Smooth muscle cell of the brain vasculature (primary cell): ENCODE results near the gene RIMBP2.

ENCODE experiments used
- DNase-seq: peaks from one replicate; pipeline ENCODE4 v3.0.0-alpha.2; 2012; ENCODE audit warnings: low read depth, low spot score

Gene RIMBP2

DNA sequence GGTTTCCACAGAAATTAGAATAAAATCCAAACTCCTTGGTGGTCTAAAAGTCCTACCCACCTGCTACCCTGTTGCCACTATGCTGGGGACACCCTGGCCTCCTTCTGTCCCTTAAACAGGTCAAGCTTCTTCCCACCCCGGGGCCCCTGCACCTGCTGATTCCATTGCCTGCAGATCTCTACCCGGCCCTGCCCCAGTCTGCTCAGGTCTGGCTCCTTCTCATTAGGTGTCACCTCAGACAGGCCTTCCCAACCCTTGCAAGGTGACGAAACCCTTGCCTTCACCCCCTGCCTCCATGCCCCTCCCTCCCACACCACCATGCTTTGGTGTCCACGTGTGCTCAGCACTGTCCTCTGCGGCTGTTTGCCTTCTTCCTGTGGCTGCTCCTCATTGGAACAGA is 207.8 kb downstream of the RIMBP2 start:
- no peak for DNase-seq

DNA sequence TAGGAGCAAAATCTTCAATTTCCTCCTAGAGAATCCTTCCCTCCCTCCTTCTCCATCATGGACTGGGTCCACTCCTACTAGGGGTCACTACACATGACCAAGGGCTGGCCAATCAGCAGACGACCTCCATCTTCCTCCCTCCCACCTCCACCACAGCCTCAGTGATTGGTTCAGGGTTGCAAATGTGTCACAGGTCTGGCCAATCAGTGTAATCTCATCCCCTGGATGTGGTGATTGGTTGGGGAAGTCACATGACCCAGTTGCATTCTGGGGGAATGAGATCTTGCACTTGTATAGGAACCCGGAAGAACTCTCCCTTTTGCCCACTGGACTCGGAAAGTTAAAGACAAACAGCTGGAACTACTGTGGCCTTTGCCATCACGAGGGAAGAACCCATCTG is 209.3 kb downstream of the RIMBP2 start:
- DNase-seq: no peak

GRCh38 chr12:130504840-130505175 is 211.3 kb downstream of the RIMBP2 start:
- no peak for DNase-seq

DNA sequence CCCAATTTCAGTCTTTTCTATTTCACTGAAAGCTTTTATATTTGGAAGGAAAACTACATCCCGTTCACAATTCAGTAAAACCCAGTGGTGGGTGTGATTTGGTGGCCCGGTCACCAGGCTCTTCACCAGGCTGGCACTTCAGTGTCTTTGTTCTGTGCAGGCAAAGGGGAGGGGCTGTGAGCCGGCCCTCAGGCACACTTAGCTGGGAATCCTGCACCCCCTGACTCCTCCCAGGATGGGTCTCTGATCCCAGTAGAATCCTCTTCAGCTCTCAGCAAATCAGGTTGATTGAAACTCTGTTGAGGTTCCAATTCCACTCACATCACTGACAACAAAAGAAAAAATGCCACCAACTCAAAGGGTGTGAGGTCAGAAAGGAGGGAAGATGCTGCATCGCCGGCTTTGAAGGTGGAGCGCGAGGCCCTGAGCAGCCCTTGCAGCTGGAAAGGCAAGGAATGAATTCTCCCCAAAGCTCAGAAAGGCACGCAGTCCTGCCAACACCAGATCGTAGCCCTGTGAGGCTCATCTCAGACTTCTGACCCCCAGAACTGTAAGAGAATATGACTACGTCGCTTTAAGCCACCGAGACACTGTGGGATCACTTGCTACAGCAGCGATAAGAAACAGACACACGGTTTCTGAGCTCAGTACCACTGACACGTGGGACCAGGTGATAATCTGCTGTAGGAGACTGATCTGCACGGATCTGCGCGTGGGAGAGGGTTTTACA is 211.8 kb downstream of the RIMBP2 start:
- DNase-seq: no peak

GRCh38 chr12:130501821-130502220 is 214.3 kb downstream of the RIMBP2 start:
- no peak for DNase-seq

- DNase-seq: no peak
Measured at GRCh38 chr12:130500835-130501330, 215.2 kb downstream of the RIMBP2 start.

DNA sequence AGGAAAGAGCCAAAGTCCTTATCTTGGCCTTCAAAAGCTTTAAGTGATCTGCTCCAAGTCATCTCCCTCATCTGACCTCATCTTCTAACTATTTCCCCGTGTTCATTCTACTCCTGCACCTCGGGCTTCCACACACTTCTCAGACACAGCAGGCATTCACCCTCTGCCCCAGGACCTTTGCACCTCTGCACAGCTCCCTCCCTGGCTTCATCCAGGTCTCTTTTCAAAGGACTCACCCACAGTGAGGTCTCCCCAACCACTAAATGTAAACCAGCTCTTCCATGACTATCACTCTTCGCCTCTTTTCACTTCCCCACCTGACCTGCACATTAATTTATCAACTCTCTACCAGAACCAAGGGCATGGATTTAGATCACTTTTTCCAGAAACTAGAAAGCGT is 216.6 kb downstream of the RIMBP2 start:
- DNase-seq: no peak

GRCh38 chr12:130498589-130499385 is 217.3 kb downstream of the RIMBP2 start:
- DNase-seq: no peak

- DNase-seq: no peak
Measured at GRCh38 chr12:130497991-130498390, 218.1 kb downstream of the RIMBP2 start.

DNA sequence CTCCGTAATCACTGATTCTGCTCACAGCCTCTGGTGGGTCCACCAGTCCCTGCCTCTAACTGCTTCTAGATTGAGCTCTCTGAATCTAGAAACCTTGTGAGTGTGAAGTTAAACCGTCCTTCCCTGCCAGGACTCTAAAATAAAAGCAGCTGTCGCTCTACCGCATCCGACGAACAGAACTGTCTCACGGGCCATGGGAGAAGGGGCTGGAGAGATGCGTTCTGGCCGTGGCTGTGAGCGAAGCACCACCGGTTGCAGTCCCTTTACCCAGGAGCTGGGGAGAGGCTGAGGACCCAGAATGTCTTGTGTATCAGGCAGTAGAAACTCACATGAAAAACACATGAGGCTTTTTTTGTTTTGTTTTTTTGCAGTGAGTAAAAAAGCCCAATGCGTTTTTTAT is 218.8 kb downstream of the RIMBP2 start:
- DNase-seq: no peak

- no peak for DNase-seq
Measured at GRCh38 chr12:130496516-130497120, 219.5 kb downstream of the RIMBP2 start.

- no peak for DNase-seq
Measured at GRCh38 chr12:130495156-130495555, 220.9 kb downstream of the RIMBP2 start.

- no peak for DNase-seq
Measured at GRCh38 chr12:130494736-130495135, 221.4 kb downstream of the RIMBP2 start.

- DNase-seq: no peak
Measured at GRCh38 chr12:130493951-130494350, 222.1 kb downstream of the RIMBP2 start.

- no peak for DNase-seq
Measured at GRCh38 chr12:130491421-130492357, 224.4 kb downstream of the RIMBP2 start.

DNA sequence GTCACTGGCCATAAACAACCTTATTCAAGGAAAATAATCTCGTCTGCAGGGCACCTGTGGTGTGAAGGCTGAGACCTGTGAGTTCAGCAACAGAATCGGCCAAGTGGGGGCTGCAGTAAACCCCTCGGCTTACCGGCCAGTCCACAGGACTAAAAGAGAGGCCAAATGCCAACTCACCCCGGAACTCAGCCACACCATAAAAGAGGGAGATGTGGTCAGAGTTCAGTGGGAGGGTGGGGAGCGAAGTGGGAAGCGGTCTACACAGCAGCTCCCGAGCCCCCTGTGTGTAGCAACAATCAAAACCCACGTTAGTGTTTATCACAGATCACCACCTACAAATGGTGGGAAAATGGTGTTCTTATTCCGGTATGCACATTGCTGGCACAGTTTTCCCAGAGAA is 225.4 kb downstream of the RIMBP2 start:
- no peak for DNase-seq

DNA sequence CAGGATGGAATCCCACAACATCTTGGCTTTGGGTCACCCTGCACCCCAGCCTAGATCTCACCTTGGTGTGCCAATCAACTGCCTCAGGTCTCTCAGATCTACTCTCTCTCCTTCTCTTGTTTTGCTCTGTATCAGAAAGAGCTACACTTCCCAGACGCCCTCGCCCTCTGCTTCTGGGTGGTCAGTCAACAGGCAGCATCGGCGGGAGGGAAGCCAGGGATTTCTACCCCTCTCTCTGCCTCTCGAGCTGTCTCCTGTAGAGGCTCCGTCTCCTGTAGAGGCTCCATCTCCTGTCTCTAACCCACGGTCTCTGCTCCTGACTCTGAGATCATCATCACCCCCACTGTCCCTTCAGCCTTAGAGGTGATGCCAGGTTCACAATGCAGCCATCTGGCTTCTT is 226.8 kb downstream of the RIMBP2 start:
- DNase-seq: no peak

GRCh38 chr12:130488358-130488710 is 227.8 kb downstream of the RIMBP2 start:
- DNase-seq: no peak

DNA sequence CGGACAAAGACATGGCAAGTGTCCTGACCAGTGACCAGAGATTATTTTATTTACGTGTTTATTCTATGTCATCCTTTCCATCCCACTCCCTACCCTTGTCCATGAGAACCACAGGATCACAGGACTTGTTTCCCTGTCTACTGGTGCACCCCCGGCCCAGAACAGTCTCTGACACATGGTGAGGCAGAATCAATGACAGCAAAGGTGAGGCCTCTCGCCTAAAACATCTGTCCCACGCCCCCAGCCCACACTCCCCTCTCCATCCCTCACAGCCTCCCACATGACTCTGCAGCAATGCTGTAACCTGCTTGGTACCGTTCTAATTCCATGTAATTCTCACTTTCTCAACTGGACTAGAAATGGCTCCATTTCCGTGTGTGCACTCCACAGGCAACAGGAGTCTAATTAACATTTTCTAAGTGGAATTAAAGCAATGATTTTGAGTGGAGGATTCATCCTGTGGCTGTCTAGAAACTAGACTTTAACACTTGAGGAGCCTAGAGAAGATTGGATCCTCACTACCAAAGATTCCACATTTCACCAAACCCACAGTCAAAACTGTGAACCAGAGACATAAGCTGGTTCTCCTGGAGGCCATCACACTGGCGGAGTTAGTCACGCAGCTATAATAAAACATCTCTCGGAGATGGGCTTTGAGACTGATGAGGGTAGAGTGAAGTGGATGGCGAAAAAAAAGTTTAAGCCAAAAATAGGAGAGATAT is 228.3 kb downstream of the RIMBP2 start:
- no peak for DNase-seq

GRCh38 chr12:130486891-130487416 is 229.1 kb downstream of the RIMBP2 start:
- no peak for DNase-seq

GRCh38 chr12:130486146-130486435 is 230.0 kb downstream of the RIMBP2 start:
- no peak for DNase-seq
